Activated CD4-positive, alpha-beta T cell treated with anti-CD3 and anti-CD28 coated beads, Interleukin-2, Interleukin-4, amounts not matched to agents 100 ng/mL and 50 ng/mL, durations not matched to agents 16 hours and 8 hours (primary cell): ENCODE measurements around the gene FOXJ3.
"Not testable (repeated sequence)": the region's sequence is repeated elsewhere in the genome, so short reads cannot be mapped to it uniquely, and the experiment has no call there.

Experiments used
- DNase-seq: peaks from one replicate; pipeline ENCODE4 v3.0.0-alpha.2; 2020; ENCODE audit warnings: low spot score

Gene FOXJ3

DNA sequence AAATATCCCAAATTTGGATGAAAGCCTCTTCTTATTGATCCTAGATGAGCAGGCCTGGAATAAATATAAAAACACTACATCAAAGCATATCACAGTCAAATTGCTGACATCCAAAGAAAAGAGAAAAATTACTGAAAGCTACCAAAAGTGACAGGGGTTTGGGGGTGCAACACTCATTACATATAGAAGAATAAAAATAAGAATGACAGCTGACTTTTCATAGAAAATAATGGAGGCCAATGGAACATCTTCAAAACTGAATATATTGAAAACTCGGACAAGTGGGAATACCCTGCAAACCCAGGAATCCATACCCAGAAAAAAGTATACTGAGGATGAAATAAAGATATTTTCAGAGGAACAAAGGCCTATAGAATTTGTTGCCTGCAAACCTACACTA, 84.0 kb downstream of the FOXJ3 start:
- no peak for DNase-seq

DNA sequence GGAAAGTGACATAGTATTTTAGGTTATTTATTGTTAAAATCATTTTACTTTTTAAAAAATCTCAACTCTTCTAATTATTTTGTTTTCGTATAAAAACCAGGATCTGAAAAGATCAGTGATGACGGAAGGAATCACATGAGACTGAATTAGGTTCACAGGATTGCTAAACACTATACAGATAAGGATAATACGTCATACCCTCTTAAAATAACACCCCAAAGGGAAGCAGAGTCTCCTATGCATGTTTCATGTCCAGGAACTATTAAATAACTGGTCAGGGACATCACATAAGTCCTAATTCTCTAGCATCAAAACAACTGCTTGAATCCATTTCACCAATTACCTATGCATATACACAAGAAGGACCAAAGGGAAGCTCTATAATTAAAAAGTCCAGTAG, 84.9 kb downstream of the FOXJ3 start:
- DNase-seq: no peak

DNA sequence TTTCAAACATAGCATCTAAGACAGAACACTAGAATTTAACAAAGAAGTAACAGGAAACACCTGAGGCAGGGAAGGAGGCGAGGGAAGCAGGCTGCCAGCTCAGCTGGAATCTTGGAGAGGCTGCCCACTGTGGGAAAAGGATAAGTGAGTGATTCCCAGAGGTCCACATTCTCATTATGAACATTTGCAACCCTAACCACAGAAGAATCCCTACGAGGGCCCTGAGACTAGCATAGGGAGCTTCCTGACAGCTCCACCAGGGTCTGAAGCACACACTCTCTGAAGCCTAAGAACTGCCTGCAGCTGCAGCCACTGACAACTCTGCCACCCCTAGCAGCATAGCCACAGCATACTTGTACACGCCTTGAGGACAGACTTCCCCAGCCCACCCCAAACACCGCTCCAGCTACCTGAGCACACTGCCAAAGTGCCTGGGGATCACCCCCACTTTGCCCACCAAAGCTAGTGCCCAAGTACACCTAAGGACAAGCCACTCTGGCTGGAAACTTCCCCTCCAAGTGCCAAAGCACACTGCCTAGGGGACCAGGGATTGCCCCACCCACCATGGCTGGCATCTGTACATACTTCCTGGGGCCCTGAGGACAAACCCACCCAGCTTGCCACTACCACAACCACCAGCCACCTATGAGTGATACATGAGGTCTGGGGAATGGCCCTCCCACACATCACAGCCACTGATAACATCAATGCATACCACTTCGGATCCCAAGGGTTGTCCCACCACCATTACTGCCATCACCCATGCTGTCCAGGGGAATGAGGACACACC, 93.9 kb downstream of the FOXJ3 start:
- no peak for DNase-seq

DNA sequence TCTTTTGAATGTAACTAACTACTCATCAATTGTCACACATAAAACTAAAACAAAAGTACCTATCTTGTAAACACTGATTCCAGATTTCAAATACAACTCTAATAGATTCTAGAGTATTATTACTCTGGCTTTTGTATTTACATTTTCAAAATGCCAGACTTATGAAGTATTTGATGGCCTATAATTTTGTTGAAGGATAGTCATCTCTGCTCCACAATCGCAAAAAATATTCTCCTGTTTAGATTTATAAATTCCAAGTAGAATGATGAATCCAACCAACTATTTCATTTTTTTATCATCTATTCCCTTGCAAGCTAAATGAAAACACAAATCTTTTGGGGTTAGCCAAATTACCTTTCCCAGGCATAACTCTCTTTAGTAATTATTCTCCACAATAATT, 95.5 kb downstream of the FOXJ3 start:
- no peak for DNase-seq

DNA sequence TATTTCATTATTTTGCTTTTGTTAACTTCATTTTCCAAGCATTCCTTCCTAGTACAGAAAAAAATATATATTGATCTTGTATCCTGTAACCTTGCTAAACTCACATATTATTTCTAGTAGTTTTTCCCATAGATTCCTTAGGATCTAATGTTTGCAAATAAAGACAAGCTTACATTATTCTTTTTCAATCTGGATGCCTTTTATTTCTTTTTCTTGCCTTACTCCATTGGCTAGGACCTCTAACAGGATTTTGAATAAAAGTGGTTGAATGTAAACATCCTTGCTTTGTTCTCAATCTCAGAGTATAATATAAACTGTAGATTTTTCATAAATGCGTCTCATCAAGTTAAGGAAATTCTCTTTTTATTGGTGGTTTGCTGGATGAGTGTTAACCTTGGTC, 96.0 kb downstream of the FOXJ3 start:
- no peak for DNase-seq

DNA sequence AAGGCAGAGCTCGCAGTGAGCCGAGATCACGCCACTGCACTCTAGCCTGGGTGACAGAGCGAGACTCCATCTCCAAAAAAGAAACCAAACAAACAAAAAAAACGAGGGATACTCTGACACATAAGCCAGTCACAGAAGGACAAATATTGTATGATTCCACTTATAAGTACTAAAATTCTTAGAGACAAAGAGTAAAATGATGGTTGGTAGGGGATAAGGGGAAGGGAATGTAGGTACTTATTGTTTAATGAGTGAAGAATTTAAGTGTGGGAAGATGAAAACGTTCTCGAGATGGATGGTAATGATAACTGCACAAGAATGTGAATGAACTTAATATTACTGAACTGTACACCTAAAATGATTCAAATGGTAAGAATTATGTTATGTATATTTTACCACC, 103.8 kb downstream of the FOXJ3 start:
- no peak for DNase-seq

DNA sequence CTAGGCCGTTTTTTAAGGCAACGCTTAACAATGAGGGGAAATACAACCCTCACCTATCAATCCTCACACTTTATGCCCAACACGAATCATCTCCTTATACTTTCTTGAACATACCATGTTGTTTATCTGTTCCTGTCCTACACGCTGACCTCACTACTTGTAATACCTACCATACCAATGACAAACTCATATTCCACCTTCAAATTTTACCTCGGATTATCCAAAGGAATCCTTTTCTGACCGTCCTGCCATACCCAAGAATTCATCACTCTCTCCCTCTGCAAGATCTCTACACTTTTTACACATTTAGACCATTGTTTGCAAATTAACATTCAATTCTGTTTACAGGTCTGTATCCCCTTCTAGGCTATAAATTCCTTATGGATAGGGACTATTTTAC, 106.1 kb downstream of the FOXJ3 start:
- no peak for DNase-seq

DNA sequence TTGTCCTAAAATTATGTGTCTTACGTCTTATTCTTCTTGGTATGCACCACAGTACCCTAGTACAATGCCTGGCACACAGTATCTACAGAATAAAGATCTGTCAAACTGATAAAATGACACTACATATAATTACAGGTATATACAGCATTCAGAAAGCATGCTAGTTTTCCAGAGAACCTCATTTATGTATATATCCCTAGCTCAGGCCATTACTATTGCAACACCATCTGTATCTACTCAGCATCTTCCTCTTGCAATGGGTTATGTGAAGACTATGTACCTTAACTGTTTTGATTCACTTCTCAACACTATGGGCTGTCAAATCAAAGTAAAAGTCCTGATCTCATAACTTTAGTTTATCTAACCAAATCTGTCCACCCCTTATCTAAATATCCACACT, 112.0 kb downstream of the FOXJ3 start:
- no peak for DNase-seq

DNA sequence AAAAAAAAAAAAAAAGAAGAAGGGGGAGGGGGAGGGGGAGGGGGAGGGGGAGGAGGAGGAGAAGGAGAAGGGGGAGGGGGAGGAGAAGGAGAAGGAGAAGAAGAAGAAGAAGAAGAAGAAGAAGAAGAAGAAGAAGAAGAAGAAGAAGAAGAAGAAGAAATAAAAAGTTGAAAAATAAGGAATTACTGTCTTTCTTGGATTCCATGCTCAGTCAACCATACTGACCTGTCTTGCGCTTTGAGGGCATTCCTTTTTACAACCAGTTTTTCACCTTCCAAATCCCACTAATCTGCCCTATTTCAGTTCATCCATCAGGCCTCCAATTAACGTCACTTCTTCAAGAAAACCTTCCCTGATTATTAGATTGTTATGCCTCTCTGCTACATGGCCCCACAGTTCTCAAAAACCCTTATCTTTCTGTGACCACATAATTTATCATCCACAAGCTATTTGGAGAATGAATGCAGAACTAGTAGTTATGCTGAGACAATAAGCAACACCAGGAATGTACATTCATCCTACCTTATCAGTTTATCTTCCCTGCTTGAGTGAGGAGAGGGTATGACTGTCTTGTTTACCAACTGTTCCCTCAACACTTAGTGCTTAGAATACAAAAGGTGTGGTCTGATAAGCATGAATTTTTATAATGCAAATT, 113.0 kb downstream of the FOXJ3 start:
- DNase-seq: no peak

DNA sequence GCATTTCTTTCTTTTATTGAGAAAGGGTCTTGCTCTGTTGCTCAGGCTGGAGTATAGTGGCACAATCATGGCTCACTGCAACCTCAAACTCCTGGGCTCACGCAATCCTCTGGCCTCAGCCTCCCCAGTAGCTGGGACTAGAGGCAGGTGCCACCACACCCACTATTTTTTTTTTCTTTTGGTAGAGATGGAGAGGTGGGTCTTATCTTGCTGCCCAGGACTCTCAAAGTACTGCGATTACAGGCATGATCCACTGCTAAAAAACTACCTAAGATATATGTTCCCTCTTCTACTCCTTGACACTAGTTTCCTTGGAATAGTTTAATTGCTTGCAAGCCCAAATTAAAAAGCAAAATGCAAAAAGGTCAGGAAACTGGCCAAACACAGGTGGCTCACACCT, 113.6 kb downstream of the FOXJ3 start:
- no peak for DNase-seq

DNA sequence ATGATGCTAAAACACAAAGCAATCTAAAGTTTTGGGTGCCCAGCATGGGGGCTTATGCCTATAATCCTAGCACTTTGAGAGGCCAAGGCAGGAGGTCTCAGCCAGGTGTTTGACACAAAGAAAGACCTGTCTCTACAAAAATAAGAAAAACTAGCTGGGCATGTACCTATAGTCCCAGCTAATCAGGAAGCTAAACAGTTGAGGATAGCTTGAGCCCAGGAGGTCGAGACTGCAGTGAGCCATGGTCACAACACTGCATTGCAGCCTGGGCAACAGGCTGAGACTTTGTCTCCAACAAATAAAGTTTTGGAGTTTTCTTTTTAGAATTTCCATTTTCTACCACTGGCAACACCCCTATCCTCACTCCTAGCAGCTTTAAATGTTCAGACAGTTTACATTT, 115.4 kb downstream of the FOXJ3 start:
- DNase-seq: no peak

DNA sequence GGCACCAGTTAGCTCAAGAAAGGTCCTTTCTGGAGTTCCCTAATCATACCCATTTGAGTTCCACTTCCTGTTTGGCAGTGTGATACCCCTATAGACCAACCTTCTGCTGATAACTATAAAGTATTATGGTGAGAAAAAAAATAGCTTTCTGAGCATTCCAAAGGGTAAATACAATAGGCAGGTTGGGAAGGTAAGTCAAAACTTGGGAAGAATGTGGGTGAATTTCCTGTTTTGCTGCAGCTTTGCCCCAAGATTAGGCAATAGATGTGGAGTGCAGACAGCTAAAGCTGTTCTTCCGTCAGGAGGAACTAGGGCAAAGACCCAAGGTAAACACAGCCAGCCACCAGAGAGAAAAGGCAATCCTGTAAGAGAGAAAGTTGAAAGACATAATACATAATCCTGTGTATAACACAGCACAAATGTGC, 120.6 kb downstream of the FOXJ3 start:
- DNase-seq: no peak

DNA sequence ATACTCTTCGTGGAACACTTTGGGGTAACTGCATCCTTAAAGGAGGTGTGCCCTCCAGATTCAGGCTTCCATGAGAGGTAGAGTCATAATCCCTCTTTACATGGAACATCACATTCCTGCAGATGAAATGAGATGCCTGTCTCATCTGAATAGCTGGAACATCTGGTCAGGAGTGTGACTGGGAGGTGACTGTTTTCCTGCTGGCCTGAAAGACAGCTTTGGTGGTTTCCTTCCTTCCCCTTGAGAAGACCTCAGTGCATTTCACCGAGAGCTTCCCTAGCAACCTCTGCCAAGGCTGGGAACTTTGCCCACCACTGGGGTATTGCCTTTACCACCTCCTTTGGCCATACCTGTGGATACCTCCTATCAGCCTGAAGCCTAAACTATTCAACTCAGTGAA, 123.8 kb downstream of the FOXJ3 start:
- no peak for DNase-seq

DNA sequence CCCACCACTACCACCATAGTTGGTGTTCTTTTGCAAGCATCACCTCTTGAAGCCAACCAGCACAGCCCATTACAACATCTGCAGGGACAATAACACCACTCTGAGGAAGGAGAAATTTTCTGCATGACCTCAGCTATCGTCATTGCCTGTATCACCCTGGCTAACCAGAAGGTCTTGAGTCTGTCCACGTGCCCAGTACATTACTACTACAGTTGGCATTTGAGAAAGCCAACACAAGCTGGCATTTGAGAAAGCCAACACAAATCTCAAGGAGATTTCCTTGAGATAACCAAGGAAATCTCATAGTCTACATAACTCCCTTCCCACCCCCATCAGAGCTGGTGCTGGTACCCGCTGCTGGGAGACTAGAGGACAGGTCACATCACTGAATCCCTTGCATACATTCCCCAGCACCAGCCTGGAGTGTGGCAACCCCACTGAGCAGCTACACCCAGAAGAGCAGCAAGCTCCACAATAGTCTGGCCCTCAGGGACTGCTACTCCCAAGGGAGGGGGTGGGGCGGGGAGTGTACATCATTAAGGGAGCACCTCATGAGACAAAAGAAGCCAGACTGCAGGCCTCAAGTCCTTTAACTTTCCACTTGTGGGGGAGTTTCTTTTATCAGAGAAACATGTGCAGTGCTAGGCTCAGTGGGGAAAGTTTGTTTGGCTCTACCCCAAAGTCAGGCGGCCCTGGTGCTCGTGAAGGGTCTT, 124.5 kb downstream of the FOXJ3 start:
- DNase-seq: no peak

DNA sequence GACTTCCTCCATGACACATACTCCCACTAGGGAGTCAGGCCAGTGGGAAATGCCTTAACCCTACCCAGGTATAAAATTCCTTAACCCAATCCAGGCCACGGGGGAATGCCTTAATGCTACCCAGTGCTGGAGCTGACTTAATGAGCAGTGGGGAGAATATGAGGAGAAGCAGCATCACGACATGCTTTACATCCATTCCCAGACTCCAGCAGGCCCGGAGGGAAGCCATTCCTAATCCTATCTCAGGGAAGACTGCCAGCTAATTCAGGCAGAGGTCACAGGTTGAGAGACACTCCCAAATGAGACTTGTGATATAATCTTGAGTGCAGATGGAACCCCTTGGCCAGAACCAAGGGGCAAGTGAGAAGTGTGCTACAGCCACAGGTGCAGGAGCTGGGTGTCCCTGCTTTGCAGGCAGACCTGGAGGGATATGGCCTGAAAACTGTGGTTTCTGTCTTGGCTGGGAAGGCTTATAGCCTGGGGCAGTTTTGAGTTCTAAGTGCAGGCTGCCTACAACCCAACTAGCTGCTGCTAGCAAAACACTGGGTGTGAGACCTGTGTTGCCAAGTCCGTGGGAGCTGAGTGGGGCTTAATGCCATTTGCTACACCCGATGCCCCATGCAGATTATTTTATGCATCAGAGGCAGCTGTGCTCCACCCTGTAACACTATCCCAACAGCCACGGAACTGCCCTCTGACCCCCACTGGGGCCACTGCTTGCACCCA, 125.3 kb downstream of the FOXJ3 start:
- no peak for DNase-seq

DNA sequence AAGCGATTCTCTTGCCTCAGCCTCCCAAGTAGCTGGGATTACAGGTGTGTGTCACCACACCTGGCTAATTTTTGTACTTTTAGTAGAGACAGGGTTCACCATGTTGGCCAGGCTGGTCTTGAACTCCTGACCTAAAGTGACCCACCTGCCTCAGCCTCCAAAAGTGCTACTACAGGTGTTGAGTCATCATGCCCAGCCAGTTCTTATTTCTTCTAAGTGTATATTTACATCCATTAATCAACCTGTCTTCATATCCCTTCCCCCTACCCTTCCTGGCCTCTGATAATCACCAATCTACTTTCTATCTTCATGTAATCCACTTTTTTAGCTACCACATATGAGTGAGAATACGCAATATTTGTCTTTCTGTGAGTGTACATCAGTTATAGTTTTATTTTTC, 128.1 kb downstream of the FOXJ3 start:
- DNase-seq: not testable (repeated sequence)

DNA sequence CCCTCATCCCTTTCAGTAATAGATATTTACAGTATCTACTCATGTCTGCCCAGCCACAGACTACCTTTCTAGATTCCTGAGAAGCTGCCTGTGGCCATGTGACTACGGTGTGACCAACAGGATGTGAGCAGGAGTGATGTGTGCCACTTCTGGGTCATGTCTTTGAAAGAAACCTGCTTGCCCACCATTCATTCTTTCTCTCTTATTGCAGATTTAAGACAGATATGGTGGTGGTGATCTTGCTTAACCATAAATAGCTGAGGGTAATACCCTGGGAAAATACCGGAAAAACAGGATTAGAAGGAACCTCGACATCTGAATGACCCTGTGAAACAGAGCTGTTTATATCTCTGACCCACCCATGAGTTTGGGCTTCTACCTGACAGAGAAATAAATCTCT, 128.9 kb downstream of the FOXJ3 start:
- no peak for DNase-seq

DNA sequence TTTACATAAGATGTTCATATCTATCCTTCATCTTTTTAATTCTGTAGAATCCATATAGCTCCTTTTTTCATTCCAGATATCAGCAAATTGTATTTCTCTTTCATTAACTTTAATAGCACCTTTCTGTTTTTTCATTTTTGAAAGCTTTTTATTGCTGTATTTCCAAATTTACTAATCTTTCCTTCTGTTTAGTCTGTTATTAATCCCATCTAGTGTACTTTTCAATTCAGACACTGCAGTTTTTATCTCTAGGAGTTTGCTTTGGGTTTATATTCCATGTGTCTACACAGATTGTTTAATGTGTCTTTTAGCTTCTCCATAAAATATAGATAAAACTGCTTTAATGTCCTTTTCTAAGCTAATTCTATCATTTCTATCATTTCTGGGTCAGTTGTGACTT, 133.0 kb downstream of the FOXJ3 start:
- no peak for DNase-seq

DNA sequence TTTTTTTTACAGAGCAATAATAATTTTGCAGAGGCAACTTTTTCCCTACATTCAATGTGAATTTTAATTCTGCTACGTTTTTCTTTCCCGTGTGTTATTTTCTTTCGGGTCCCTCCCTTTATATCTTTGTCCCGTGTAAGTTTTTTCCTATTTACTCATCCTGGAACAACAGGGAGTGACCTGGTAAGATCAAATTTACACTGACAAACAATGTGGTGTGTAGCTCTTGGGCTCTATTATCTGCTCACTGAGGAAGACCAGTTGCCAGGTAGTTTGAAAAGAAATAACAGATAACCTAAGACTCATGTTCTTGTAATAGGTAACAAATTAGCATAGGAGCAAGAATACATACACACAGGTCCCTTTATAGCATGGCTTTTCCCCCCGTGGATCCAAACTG, 136.8 kb downstream of the FOXJ3 start:
- no peak for DNase-seq

DNA sequence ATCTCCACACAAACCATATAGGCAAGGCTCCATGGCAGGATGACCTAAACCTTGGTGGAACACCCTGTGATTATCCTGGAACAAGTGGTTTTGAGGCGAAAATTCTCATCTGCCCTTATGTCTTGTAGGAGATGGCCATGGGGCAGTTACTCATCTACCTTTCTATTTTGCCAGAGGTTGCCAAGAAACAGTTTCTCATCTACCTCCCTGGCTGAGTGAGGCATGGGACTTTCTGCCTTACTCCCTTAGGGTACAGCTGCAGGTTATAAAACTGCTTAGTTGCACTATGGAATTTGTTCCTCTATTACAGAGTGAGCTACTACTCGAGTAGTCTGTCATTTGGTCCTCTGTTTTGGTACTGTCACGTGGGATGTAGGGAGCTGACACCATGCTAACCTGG, 139.2 kb downstream of the FOXJ3 start:
- no peak for DNase-seq

DNA sequence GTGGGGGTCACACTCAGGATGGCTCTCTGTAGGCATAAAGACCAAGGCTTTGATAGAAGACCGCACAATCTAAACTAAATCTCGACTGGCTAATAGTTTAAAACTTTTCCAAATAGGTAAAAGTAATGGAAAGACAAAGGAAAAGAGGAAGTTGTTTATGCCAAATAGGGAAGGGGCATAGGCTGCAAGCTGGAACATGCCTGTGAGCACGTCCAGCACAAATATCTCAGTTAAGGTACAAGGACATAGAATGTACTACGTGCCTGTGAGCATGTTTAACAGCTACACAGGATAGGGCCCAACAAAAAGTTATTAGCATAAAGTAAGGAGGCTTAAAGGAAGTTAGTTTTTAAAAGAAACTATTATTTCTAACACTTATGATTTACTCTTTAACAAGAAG, 142.9 kb downstream of the FOXJ3 start:
- DNase-seq: no peak

DNA sequence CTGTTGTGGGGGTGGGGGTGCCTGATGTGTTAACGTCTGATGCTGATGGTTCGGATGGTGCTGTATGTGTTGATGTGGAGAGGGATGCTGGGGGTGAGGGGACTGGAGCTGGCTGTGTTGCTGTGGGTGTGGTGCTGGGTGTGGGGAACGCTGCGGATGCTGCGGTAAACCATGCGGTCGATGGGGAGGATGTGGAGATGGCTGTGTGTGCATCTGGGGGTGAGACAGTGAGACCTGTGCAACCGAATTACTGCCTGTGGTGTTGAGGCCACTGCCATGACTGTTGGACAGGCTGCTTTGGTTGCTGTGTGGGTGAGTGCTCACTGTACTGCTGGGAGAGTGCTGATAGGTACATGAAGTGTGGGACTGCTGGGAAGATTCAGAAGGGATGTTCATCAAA, 143.7 kb downstream of the FOXJ3 start:
- DNase-seq: no peak
